ENCODE results near the gene RALGPS2. TPM values are rescaled to one million over a fixed set of nuclear protein-coding genes. Genes with fewer than 3 reads are reported as not detected.
A peak's percentile ranks its signal among the peaks of the same experiment; 100 is the strongest.

RALGPS2 gene
- total and polyA plus RNA-seq, 2 of the 8 experiments (the other 6 are each of a cell fraction or from before 2014, with no cell fraction given): 6.7 to 38.0 TPM

DNA sequence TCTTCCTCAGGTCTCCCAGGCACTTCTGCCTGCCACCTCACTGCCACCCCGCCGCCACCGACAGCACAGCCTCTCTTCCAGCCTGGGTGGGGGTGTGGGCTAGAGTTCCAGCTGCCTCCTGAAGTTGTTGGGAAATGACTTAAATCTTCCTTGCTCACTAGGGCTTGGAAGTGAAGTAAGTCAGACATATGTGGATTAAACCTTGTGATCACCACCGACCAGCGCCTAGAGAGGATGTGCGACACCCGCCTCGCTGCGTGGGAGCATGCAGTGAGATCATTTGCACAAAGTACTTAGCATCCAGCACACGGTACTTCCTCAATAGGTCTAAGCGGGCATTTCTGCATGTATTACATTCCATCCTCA, 229.3 kb downstream of the RALGPS2 start:
- FAIRE-seq (no peak), DNase-seq (ENCODE audit: low read depth in 1 of 2, low spot score in 2 of 2) (no peak)
- Histone ChIP-seq H3K9me3 (ENCODE audit: insufficient read depth in 2 of 2, low read depth in 1 of 2, low read length in 1 of 2) (no peaks in the 10 kb centered on the region), H4K20me1 (replicated peaks in 1 of 2; ENCODE audit: control insufficient read depth in 1 of 2, insufficient read depth in 2 of 2, low read length in 2 of 2) (no peaks in the 10 kb centered on the region), H2BK20ac (ENCODE audit: low read length) (no peak overlapping the region), H3K23me2 (ENCODE audit: low read depth, low read length) (no peaks in the 10 kb centered on the region; the same call in 1 of the 2 replicates), H3K14ac (ENCODE audit: insufficient read length) (no peak overlapping the region), H3K9ac (replicated peaks in 1 of 4; ENCODE audit: extremely low read depth in 1 of 4, low read depth in 3 of 4, low read length in 3 of 4) (no peak overlapping the region; a peak in 1 of 7 replicates), H3K18ac (ENCODE audit: extremely low read depth, low read length) (no peak overlapping the region), H3K4ac (replicated peaks; ENCODE audit: insufficient read length, low read depth, low read length) (no peak overlapping the region), H3K36me3 (ENCODE audit: control insufficient read depth in 2 of 4, insufficient read depth in 4 of 4, low read length in 3 of 4) (no peaks in the 10 kb centered on the region), H2BK5ac (ENCODE audit: low read depth, low read length) (no peak overlapping the region), H2BK15ac (ENCODE audit: low read length) (no peak overlapping the region), H4K8ac (ENCODE audit: extremely low read depth, insufficient read depth, low read length) (peak overlapping the region; percentile 69; the same call in 1 of the 2 replicates), H3K27ac (ENCODE audit: low read depth, low read length) (no peak overlapping the region), H4K91ac (replicated peaks; ENCODE audit: insufficient read length, low read length) (no peak overlapping the region), H3K4me1 (replicated peaks in 1 of 4; ENCODE audit: control insufficient read depth in 3 of 4, insufficient read depth in 4 of 4, low read length in 3 of 4) (no peaks in the 10 kb centered on the region), H3K56ac (replicated peaks; ENCODE audit: insufficient read length, low read depth, low read length) (no peak overlapping the region), H3K23ac (ENCODE audit: insufficient read length) (no peak overlapping the region), H3K4me2 (ENCODE audit: insufficient read depth in 1 of 2, low read depth in 2 of 2, low read length in 2 of 2) (no peak overlapping the region), H3K79me1 (ENCODE audit: low read depth, low read length) (no peaks in the 10 kb centered on the region), H3K4me3 (ENCODE audit: extremely low read depth in 1 of 4, insufficient read depth in 2 of 4, low read depth in 3 of 4, low read length in 4 of 4) (no peak overlapping the region), H2BK12ac (ENCODE audit: low read depth, low read length) (no peak overlapping the region), H2BK120ac (replicated peaks; ENCODE audit: low read depth, low read length) (no peak overlapping the region), H3K79me2 (ENCODE audit: control insufficient read depth in 1 of 2, insufficient read depth in 2 of 2, low read length in 2 of 2) (no peaks in the 10 kb centered on the region), H2AK5ac (ENCODE audit: low read depth, low read length) (no peak overlapping the region), H4K5ac (ENCODE audit: insufficient read length, low read depth, low read length) (no peak overlapping the region), H3K27me3 (replicated peaks in 1 of 4; ENCODE audit: control insufficient read depth in 3 of 4, extremely low read depth in 1 of 4, insufficient read depth in 3 of 4, low read length in 3 of 4) (no peaks in the 10 kb centered on the region), H2AFZ (ENCODE audit: low read length) (no peak overlapping the region; the same call in 1 of the 2 replicates)
- ChIA-PET CTCF (ENCODE audit: partially characterized antibody) (interaction anchor here (0.9 to 1.4 kb wide), 2 partner anchors 8 to 48 kb away, joined by 3 read pairs; no protein-coding TSS in a partner anchor), POLR2A (ENCODE audit: partially characterized antibody) (no interaction called here)
- 89% methylated on average over 11 of the region's 11 CpGs; no CpG with 5 or more reads in 1 of the 2 experiments for WGBS, 2 experiments (ENCODE audit: extremely low coverage in 1 of 2, insufficient coverage in 1 of 2, insufficient read length in 1 of 2, insufficient replicate concordance in 2 of 2, low coverage in 1 of 2, low lambda C conversion rate in 2 of 2, missing lambda C conversion rate in 1 of 2)
- no peak for TF ChIP-seq SP2 (IDR thresholded peaks at IDR 0.05; ENCODE audit: low read length)
- no peak for TF ChIP-seq SIN3A (conservative IDR thresholded peaks at IDR 0.05 in 1 of 2, IDR thresholded peaks at IDR 0.05 in 1 of 2; ENCODE audit: low read depth in 1 of 2, low read length in 2 of 2)
- TF ChIP-seq YY1 (IDR thresholded peaks at IDR 0.05; ENCODE audit: low read depth, low read length): no peak
- TF ChIP-seq GABPA (IDR thresholded peaks at IDR 0.05; ENCODE audit: borderline replicate concordance, insufficient read depth, low read length): no peak
- TF ChIP-seq SRF (IDR thresholded peaks at IDR 0.05; ENCODE audit: low read depth, low read length): no peak
- TF ChIP-seq CHD2 (IDR thresholded peaks at IDR 0.05; ENCODE audit: low read length): no peak
- TF ChIP-seq SP1 (IDR thresholded peaks at IDR 0.05; ENCODE audit: low read depth, low read length): no peak
- no peak for TF ChIP-seq CBX8 (IDR thresholded peaks at IDR 0.05; ENCODE audit: borderline replicate concordance, low read depth, low read length)
- no peak for TF ChIP-seq EP300 (IDR thresholded peaks at IDR 0.05; ENCODE audit: borderline replicate concordance in 1 of 2, low read depth in 2 of 2, low read length in 2 of 2)
- no peak for TF ChIP-seq JUN (IDR thresholded peaks at IDR 0.05; ENCODE audit: low read depth, low read length)
- TF ChIP-seq RBBP5 (IDR thresholded peaks at IDR 0.05; ENCODE audit: borderline replicate concordance, low read depth, low read length): no peak
- TF ChIP-seq RNF2 (IDR thresholded peaks at IDR 0.05; ENCODE audit: borderline replicate concordance, low read depth, low read length, missing control alignments, poor library complexity, severe bottlenecking): no peak
- TF ChIP-seq BRCA1 (IDR thresholded peaks at IDR 0.05; ENCODE audit: low read depth, low read length): no peak
- TF ChIP-seq KDM4A (IDR thresholded peaks at IDR 0.05; ENCODE audit: low read depth, low read length, severe bottlenecking): no peak
